ENCODE results near the gene KNDC1.

KNDC1 gene

GRCh38 chr10:133189256-133189655 is 29.2 kb downstream of the KNDC1 start:
- no peak for DNase-seq (ENCODE audit: low spot score)
- TF ChIP-seq CTCF (IDR thresholded peaks at IDR 0.05; ENCODE audit: extremely low read depth, missing control alignments): no peak

- no peak for TF ChIP-seq CTCF (IDR thresholded peaks at IDR 0.05; ENCODE audit: extremely low read depth, missing control alignments)
- no peak for DNase-seq (ENCODE audit: low spot score)
Observed at GRCh38 chr10:133189726-133190125, 29.7 kb downstream of the KNDC1 start.

GRCh38 chr10:133190225-133190624 is 30.2 kb downstream of the KNDC1 start:
- no peak for TF ChIP-seq CTCF (IDR thresholded peaks at IDR 0.05; ENCODE audit: extremely low read depth, missing control alignments)

GRCh38 chr10:133191651-133192050 is 31.6 kb downstream of the KNDC1 start:
- DNase-seq (ENCODE audit: low spot score): no peak
- TF ChIP-seq CTCF (IDR thresholded peaks at IDR 0.05; ENCODE audit: extremely low read depth, missing control alignments): no peak

More at GRCh38 chr10:133190225-133190624, 30.2 kb downstream of the KNDC1 start:
- DNase-seq (ENCODE audit: low spot score): no peak

- TF ChIP-seq CTCF (IDR thresholded peaks at IDR 0.05; ENCODE audit: extremely low read depth, missing control alignments): no peak
- DNase-seq (ENCODE audit: low spot score): no peak
Observed at GRCh38 chr10:133194151-133194550, 34.1 kb downstream of the KNDC1 start.

GRCh38 chr10:133195096-133195495 is 35.1 kb downstream of the KNDC1 start:
- TF ChIP-seq CTCF (IDR thresholded peaks at IDR 0.05; ENCODE audit: extremely low read depth, missing control alignments): no peak
- DNase-seq (ENCODE audit: low spot score): no peak

- no peak for TF ChIP-seq CTCF (IDR thresholded peaks at IDR 0.05; ENCODE audit: extremely low read depth, missing control alignments)
Observed at GRCh38 chr10:133195611-133196010, 35.6 kb downstream of the KNDC1 start.

More at GRCh38 chr10:133195611-133196010, 35.6 kb downstream of the KNDC1 start:
- DNase-seq (ENCODE audit: low spot score): no peak
